A549 (cell line): Measurements from ENCODE around the gene B3GALT2. TPM values are rescaled to one million over a fixed set of nuclear protein-coding genes. Genes with fewer than 3 reads are reported as not detected.
A peak's percentile ranks its signal among the peaks of the same experiment; 100 is the strongest.

Experiments
- ATAC-seq, 2 experiments: fragments of 200-7000 bp in 1 of 2; fragments of >200 bp in 1 of 2; cut with Nextera tagmentation in 1 of 2; cut with Tn5 transposase in 1 of 2; 3 replicates each; pipeline versions ENCODE4 v1.8.0 to v1.9.1; 2018 to 2020; ENCODE audit warnings: mild to moderate bottlenecking in 1 of 2, moderate library complexity in 1 of 2
- CTCF ChIA-PET: fragments of 300-600 bp; sonication (Branson Sonifier 250); formaldehyde crosslinking; extraction: SDS; loops from one replicate; lab custom pipeline; 2021; ENCODE audit warnings: antibody characterized with exemption, inconsistent platforms; lab: Yijun Ruan, JAX
- POLR2A ChIA-PET: fragments of 350-600 bp; formaldehyde crosslinking; extraction: SDS; loops from one replicate; lab custom pipeline; 2021; ENCODE audit warnings: antibody characterized with exemption, inconsistent platforms; lab: Yijun Ruan, JAX
- DNase-seq, 2 experiments: peaks; one replicate each; pipeline versions ENCODE4 v3.0.0 to v3.0.0-alpha.2; 2011 to 2016; ENCODE audit warnings: low read depth in 1 of 2, low spot score in 1 of 2
- FAIRE-seq: peaks from 2 replicates; lab custom pipeline; 2011; peaks lifted over from hg19 to GRCh38; lab: Jason Lieb, UNC
- H3K27ac ChIP-seq, 2 experiments: fragments of >200 bp; sonication (Bioruptor Twin); formaldehyde crosslinking; 3 replicates each; pipeline ENCODE4 v1.5.1; 2016 to 2017
- H3K4me1 ChIP-seq: fragments of >200 bp; sonication (Bioruptor Twin); formaldehyde crosslinking; 3 replicates; pipeline ENCODE4 v1.6.1; 2016
- H3K4me2 ChIP-seq: fragments of >200 bp; sonication (Bioruptor Twin); formaldehyde crosslinking; 3 replicates; pipeline ENCODE4 v1.6.1; 2016
- H3K4me3 ChIP-seq: fragments of >200 bp; sonication (Bioruptor Twin); formaldehyde crosslinking; 3 replicates; pipeline ENCODE4 v1.5.1; 2016
- H3K9me3 ChIP-seq: fragments of >200 bp; sonication (Bioruptor Twin); formaldehyde crosslinking; 3 replicates; pipeline ENCODE4 v1.6.1; 2016
- BHLHE40 ChIP-seq: IDR thresholded peaks from 2 replicates; pipeline ENCODE4 v1.6.1; 2012; ENCODE audit warnings: low read depth, low read length, inconsistent platforms
- CHD2 ChIP-seq: fragments of 150-350 bp; IDR thresholded peaks from 2 replicates; pipeline ENCODE4 v1.6.1; 2014; ENCODE audit warnings: low read length; ENCODE audit not compliant: partially characterized antibody
- CHD4 ChIP-seq: fragments of 200-600 bp; sonication (generic); IDR thresholded peaks from 2 replicates; pipeline ENCODE4 v1.6.1; 2016; ENCODE audit warnings: antibody characterized with exemption, mild to moderate bottlenecking, borderline replicate concordance
- EP300 ChIP-seq, 2 experiments: fragments of >200 bp; sonication (Bioruptor Twin); formaldehyde crosslinking; IDR thresholded peaks; 2 replicates in 1 of 2; 3 replicates in 1 of 2; pipeline ENCODE4 v1.6.1; 2016 to 2017
- FOSL2 ChIP-seq, 2 experiments: fragments of 450-650 bp in 1 of 2; fragments of >200 bp in 1 of 2; sonication (Bioruptor Twin) in 1 of 2; formaldehyde crosslinking; IDR thresholded peaks; 2 replicates each; pipeline versions ENCODE4 v1.5.0 to v1.6.1; 2016 to 2020; ENCODE audit warnings: mild to moderate bottlenecking in 1 of 2, moderate library complexity in 1 of 2
- HOXA7 ChIP-seq: fragments of 250-450 bp; sonication (Bioruptor Pico); IDR thresholded peaks from 2 replicates; pipeline ENCODE4 v1.5.0; 2020; ENCODE audit warnings: mild to moderate bottlenecking, moderate library complexity
- HOXB5 ChIP-seq: fragments of 250-450 bp; sonication (Bioruptor Pico); IDR thresholded peaks from 2 replicates; pipeline ENCODE4 v1.5.0; 2020; ENCODE audit warnings: mild to moderate bottlenecking, moderate library complexity
- JUNB ChIP-seq: fragments of >200 bp; sonication (Bioruptor Twin); formaldehyde crosslinking; IDR thresholded peaks from 2 replicates; pipeline ENCODE4 v1.6.1; 2016
- MAZ ChIP-seq: fragments of 150-350 bp; IDR thresholded peaks from 2 replicates; pipeline ENCODE4 v1.6.1; 2014; ENCODE audit warnings: antibody characterized with exemption, low read depth, low read length, borderline replicate concordance
- RARB ChIP-seq: fragments of 250-450 bp; sonication (Bioruptor Pico); IDR thresholded peaks from 2 replicates; pipeline ENCODE4 v1.8.0; 2021; ENCODE audit warnings: mild to moderate bottlenecking, moderate library complexity
- ZSCAN20 ChIP-seq: fragments of 250-450 bp; sonication (Bioruptor Pico); IDR thresholded peaks from 2 replicates; pipeline ENCODE4 v1.8.0; 2022; ENCODE audit warnings: mild to moderate bottlenecking, moderate library complexity
- WGBS: methylation state at CpG from one replicate; pipeline ENCODE4 v1.1.6; 2017; ENCODE audit errors: missing lambda C conversion rate; 5-methylcytosine and 5-hydroxymethylcytosine counted together
- polyA plus RNA-seq, 4 experiments: library from polyadenylated mRNA; depleted of rRNA in 3 of 4; stranded (reverse); fragments of >200 nt; fragmentation: RNase III in 1 of 4; extraction: RNeasy Plus Mini Kit Qiagen cat#74134 plus additional on column Dnase treatment in 1 of 4; gene quantifications; 2 replicates in 3 of 4; 3 replicates in 1 of 4; pipeline ENCODE4 v1.2.3, GENCODE V29; 2011 to 2017
- TF ChIP-seq, protein P1 (sequence below): IDR thresholded peaks from 2 replicates; pipeline ENCODE4 v1.6.1; 2012; ENCODE audit warnings: low read depth, borderline replicate concordance
- TF ChIP-seq, protein P2 (sequence below): fragments of 450-650 bp; IDR thresholded peaks from 2 replicates; pipeline ENCODE4 v1.6.1; 2014; ENCODE audit warnings: antibody characterized with exemption
- TF ChIP-seq, protein P3 (sequence below): fragments of 250-450 bp; sonication (Bioruptor Pico); IDR thresholded peaks from 2 replicates; pipeline ENCODE4 v1.5.0; 2020; ENCODE audit warnings: low read depth, mild to moderate bottlenecking, moderate library complexity
- TF ChIP-seq, protein P4 (sequence below): fragments of >200 bp; sonication (Bioruptor Twin); formaldehyde crosslinking; IDR thresholded peaks from 3 replicates; pipeline ENCODE4 v1.6.1; 2016

The B3GALT2 gene
- polyA plus RNA-seq, 2 of the 4 experiments (the other 2 are of a cell fraction): not detected

DNA sequence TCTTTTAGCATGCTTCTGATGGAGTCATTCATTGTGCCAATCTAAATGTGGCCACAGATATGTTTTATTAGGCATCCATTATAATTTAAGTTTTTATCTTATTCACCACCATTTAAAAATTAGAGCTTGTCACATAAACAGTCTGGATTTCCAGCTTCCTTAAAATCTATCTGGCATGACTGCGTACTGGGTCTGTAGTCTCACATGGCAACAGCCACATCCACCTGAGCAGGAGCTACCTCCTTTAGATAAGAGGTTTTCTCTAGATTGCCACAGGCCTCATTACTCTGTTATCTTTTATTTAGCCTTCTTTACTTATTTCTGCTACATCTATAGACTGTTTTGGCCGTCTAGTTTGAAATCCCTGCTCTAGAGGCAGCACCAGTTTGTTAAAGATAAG, 29.1 kb downstream of the B3GALT2 start:
- H3K4me1 ChIP-seq: peaks cover 8% of the 10 kb centered on the region; the same call in 2 of the 3 replicates
- DNase-seq: no peak
- POLR2A ChIA-PET: no interaction called here
- no peaks in the 10 kb centered on the region for H3K9me3 ChIP-seq
- no peak for FAIRE-seq
- H3K27ac ChIP-seq: no peak overlapping the region
- CTCF ChIA-PET: no interaction called here
- ATAC-seq: peak in 1 of 2 experiments; percentile 50; a peak in 2 of 6 replicates
- TF ChIP-seq CHD2 (no peak), ZSCAN20 (CRISPR knock-in tag) (no peak), BHLHE40 (no peak), RARB (no peak), JUNB (no peak), MAZ (no peak), HOXA7 (CRISPR knock-in tag) (no peak), CHD4 (no peak)
- TF ChIP-seq, protein P1, sequence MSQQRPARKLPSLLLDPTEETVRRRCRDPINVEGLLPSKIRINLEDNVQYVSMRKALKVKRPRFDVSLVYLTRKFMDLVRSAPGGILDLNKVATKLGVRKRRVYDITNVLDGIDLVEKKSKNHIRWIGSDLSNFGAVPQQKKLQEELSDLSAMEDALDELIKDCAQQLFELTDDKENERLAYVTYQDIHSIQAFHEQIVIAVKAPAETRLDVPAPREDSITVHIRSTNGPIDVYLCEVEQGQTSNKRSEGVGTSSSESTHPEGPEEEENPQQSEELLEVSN: no peak
- TF ChIP-seq, protein P2, sequence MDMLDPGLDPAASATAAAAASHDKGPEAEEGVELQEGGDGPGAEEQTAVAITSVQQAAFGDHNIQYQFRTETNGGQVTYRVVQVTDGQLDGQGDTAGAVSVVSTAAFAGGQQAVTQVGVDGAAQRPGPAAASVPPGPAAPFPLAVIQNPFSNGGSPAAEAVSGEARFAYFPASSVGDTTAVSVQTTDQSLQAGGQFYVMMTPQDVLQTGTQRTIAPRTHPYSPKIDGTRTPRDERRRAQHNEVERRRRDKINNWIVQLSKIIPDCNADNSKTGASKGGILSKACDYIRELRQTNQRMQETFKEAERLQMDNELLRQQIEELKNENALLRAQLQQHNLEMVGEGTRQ: no peak
- TF ChIP-seq, all 56 proteins: peak for 0
- Histone ChIP-seq H3K4me2 (no peak overlapping the region), H3K4me3 (no peak overlapping the region)
- 86% methylated on average over 2 of the region's 2 CpGs for WGBS

DNA sequence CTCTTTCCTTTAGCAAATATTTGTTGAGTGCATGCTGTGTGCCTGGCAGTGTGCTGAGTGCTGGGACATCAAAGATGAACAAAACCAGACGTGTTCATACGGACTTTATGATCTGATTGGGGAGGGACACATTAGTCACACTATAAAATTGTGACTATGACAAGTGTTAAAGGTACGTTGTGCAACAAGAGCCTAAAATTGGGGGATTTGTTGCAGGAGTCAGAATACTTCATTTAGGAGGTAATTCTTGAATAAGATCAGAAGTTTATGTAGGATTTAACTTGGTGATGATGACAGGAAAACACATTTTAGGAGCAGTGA, 29.6 kb downstream of the B3GALT2 start:
- POLR2A ChIA-PET: no interaction called here
- FAIRE-seq (peak; percentile 39), DNase-seq (no peak), ATAC-seq (no peak)
- TF ChIP-seq, protein P3, sequence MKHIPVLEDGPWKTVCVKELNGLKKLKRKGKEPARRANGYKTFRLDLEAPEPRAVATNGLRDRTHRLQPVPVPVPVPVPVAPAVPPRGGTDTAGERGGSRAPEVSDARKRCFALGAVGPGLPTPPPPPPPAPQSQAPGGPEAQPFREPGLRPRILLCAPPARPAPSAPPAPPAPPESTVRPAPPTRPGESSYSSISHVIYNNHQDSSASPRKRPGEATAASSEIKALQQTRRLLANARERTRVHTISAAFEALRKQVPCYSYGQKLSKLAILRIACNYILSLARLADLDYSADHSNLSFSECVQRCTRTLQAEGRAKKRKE (CRISPR knock-in tag): no peak
- TF ChIP-seq FOSL2 (IDR thresholded peaks at IDR 0.05): no peak
- no peak for TF ChIP-seq FOSL2 (CRISPR knock-in tag; IDR thresholded peaks at IDR 0.05)
- TF ChIP-seq BHLHE40: no peak
- TF ChIP-seq CHD2: no peak
- no peak for TF ChIP-seq HOXB5 (CRISPR knock-in tag)
- H3K9me3 ChIP-seq: no peaks in the 10 kb centered on the region
- CTCF ChIA-PET: interaction anchor here (1.7 kb wide), 1 partner anchor 34 kb away, joined by 5 read pairs; no protein-coding TSS in a partner anchor
- H3K4me1 ChIP-seq: peaks cover 8% of the 10 kb centered on the region; the same call in 2 of the 3 replicates
- no peak overlapping the region for H3K27ac ChIP-seq
- 65% methylated on average over 3 of the region's 3 CpGs for WGBS
- no peak overlapping the region for H3K4me2 ChIP-seq
- H3K4me3 ChIP-seq: no peak overlapping the region

DNA sequence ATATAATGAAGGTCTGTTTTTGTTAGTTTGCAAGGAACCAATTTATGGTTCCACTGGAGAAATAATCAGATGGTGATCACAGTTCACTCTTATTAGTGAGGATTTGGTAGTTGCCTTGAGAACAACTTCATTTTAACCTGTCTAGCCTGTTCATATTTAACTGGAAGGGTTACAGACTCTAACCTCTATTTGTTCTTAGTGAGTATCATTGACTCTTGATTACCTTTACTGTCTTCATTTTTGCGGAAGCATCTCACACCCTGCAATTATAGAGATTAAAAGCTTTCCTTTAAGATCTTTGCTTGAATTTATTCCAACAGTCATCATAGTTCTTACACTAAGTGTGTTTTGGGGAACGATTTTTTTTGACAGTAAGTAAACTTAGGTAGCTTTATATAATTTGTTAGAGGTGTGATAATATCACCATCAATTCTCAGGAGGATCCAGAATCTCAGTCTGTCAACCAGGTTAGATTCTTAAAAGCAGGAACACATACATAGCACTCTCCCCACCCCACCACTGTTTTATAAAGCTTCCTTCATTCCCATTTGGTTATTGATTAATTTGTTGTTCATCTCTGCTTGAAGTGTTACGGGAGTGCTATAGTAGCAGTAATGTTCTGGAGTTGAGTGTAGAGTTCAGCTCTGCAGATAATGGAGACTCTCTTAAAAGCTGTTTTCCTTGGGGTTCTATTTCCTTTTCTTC, 30.1 kb downstream of the B3GALT2 start:
- no peak overlapping the region for H3K4me3 ChIP-seq
- peaks cover 8% of the 10 kb centered on the region; the same call in 2 of the 3 replicates for H3K4me1 ChIP-seq
- no peaks in the 10 kb centered on the region for H3K9me3 ChIP-seq
- WGBS: 71% methylated on average over 3 of the region's 3 CpGs
- no peak overlapping the region for H3K4me2 ChIP-seq
- TF ChIP-seq, protein P4, sequence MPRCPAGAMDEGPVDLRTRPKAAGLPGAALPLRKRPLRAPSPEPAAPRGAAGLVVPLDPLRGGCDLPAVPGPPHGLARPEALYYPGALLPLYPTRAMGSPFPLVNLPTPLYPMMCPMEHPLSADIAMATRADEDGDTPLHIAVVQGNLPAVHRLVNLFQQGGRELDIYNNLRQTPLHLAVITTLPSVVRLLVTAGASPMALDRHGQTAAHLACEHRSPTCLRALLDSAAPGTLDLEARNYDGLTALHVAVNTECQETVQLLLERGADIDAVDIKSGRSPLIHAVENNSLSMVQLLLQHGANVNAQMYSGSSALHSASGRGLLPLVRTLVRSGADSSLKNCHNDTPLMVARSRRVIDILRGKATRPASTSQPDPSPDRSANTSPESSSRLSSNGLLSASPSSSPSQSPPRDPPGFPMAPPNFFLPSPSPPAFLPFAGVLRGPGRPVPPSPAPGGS: no peak
- no peak for TF ChIP-seq RARB
- TF ChIP-seq EP300 (IDR thresholded peaks at IDR 0.05): no peak
- TF ChIP-seq, protein P3 (CRISPR knock-in tag): no peak
- H3K27ac ChIP-seq: no peak overlapping the region
- DNase-seq: no peak
- no peak for ATAC-seq
- CTCF ChIA-PET: interaction anchor here (0.9 to 1.7 kb wide), 3 partner anchors 13 to 51 kb away, joined by 3 to 5 read pairs (median 3); partner anchors contain the start of gene GLRX2
- POLR2A ChIA-PET: no interaction called here
- FAIRE-seq: peak; percentile 36
